Measurements from ENCODE around the gene G6PC1.
"Not testable (repeated sequence)": the region's sequence is repeated elsewhere in the genome, so short reads cannot be mapped to it uniquely, and the experiment has no call there.

Gene G6PC1

DNA sequence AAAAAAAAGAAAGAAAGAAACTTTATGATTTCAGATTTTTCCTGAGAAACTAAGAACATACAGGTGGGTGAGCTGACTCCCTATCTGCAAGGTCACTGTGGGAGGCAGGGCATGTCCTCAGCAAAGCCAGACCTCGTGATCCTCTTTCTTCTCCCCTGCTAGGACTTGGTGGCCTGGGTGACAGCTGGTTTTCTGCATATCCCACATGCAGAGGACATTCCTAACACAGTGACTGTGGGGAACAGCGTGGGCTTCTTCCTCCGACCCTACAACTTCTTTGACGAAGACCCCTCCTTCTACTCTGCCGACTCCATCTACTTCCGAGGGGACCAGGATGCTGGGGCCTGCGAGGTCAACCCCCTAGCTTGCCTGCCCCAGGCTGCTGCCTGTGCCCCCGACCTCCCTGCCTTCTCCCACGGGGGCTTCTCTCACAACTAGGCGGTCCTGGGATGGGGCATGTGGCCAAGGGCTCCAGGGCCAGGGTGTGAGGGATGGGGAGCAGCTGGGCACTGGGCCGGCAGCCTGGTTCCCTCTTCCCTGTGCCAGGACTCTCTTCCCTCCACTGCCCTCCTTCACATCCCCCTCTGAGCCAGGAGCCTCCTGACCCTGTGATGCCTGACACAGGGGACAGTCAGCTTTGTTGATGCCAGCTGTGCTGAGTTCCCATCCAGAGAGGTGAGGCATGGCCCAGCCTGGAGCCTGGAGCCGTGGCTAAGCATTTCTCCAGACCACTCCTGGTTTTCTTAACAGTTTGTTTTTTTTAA is 26.5 kb upstream of the G6PC1 start:
- not testable (repeated sequence) for DNase-seq

DNA sequence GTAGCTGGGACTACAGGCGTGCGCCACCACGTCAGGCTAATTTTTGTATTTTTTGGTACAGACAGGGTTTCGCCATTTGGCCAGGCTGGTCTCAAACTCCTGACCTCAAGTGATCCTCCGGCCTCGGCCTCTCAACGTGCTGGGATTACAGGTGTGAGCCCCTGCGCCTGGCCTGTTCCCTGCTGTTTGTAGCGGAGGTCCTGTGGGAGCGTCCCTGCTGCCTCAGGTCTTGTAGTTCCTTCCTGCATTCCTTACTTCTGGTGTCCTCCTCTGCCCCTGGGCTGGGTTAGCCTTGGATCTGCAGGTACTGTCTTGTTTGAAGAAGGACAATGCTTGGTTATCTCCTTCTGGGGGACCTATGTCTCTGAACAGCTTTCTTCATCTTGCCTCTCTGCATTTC is 23.6 kb upstream of the G6PC1 start:
- no peak for DNase-seq

DNA sequence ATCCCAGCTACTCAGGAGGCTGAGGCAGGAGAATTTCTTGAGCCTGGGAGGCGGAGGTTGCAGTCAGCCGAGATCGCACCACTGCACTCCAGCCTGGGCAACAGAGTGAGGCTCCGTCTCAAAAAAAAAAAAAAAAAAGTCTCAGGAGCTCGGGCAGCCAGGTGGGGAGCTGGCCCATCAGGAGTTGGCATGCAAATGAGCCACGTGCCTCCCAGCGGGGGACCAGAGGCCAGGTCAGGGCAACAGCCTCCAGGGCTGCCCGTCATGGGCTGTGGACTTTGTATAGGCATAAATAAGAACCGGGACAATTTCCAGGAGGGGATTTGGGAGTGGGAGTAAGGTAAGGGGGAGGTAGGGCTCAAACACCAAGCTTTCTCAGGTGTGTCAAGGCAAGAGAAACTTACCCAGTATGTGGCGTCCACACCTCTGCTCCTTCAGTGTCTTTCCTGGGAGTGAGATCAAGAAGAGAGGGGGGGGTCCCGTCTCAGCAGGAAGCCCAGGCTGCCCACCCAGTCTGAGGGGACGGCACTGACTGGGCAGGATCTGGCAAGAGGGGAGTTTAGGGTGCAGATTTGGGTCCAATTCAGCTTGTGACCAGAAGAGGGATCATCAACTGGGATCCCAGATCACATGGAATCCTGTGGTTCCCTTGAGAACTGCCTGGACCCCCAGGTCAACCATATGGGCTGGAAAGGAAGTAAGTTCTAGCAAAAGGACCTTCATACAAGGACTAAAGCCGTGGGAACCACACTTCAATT is 22.3 kb upstream of the G6PC1 start:
- peak; percentile 8 for DNase-seq

DNA sequence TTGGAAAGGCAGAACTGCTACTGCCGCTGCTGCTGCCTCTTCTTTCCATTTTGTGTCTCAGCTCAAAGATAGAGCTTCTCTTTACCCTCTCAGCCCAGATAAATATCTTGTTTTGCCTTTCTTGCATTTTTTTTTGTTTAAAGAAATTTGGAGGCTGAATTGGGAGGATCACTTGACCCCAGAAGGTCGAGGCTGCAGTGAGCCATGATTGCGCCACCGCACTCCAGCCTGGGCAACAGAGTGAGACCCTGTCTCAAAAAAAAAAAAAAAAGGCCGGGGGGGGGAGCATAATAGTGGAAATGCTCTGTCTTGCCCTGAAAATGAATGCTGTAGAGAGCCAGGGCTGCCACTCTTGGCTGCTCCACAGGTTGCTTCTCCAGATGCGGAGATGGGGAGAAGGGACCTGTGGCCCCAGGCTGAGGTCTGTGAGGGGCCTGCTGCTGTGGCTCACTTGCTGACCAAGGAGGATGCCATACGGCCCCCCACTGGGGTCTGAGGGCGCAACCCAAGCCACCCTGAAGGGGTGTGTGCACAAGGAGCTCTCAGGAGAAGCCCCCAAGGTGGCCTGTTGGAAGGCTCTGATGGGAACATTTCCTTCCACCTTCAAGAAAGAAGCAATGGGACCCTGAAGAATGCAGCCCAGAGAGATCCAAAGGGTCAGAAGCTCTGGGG is 21.5 kb upstream of the G6PC1 start:
- no peak for DNase-seq

DNA sequence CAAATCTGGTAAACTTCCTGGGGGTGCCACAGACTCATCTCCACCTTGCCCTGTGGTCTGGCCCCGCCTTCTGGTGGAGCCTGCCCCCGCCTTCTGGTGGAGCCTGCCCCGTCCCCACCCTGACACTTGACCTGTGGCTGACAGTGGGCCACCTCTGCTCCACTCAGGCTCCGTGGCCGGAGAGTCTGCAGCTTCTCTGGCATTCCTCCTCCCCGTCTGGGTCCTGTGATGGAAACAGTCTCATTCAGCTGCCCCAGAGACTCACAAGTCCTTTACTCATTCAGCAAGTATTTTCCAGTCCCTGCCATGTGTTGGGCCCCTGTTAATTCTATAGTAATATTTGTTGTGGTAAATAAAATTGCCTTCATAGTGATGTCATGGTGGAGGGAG is 21.0 kb upstream of the G6PC1 start:
- no peak for DNase-seq

DNA sequence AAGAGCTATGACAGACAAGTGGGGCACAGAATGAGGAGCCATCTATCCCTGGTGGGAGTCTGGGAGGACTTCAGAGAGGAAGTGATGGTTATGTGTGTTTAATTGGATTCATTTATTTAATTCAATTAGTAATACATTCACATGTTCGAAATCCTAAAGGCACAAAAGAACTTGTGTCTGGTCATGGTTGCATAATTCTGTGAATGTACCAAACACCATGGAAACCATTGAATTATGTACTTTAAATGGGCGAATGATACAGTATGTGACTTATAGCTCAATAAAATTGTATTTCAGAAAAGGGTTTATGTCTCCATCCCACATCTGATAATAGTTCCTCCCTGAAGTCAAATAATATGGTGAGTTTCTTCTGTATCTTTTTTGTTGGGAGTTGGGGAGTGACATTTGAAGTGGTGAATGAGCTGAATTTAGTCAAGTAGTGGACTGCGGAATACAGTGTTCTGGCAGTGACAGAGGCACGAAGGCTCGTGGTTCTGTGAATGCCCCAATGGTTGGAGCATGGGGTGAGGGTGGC is 19.8 kb upstream of the G6PC1 start:
- no peak for DNase-seq

DNA sequence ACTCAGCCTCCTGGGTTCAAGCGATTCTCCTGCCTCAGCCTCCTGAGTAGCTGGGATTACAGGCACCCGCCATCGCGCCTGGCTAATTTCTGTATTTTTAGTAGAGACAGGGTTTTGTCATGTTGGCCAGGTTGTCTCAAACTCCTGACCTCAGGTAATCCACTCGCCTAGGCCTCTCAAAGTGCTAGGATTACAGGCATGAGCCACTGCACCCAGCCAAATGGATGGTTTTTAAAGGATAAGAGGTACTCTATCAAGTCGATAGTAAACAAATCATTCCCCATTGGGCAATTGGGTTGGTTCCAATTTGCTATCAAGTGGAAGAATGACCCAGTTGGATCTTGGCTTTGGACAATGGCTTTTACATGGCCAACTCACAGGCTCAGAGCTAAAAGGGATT is 18.9 kb upstream of the G6PC1 start:
- not testable (repeated sequence) for DNase-seq

DNA sequence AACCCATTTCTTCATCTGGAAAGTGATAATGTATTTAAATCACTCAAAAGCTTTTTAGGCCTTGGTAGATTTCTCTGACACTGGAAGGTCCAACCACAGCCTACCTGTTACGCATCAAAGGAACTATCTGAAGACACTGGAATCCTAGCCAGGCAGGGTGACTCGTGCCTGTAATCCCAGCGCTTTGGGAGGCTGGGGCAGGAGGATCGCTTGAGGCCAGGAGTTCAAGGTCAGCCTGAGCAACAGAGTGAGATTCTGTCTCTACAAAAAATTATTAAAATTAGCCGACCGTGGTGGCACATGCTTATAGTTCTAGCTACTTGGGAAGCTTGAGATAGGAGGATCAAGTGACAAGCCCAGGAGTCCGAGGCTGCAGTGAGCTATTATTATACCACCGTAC is 18.4 kb upstream of the G6PC1 start:
- no peak for DNase-seq

DNA sequence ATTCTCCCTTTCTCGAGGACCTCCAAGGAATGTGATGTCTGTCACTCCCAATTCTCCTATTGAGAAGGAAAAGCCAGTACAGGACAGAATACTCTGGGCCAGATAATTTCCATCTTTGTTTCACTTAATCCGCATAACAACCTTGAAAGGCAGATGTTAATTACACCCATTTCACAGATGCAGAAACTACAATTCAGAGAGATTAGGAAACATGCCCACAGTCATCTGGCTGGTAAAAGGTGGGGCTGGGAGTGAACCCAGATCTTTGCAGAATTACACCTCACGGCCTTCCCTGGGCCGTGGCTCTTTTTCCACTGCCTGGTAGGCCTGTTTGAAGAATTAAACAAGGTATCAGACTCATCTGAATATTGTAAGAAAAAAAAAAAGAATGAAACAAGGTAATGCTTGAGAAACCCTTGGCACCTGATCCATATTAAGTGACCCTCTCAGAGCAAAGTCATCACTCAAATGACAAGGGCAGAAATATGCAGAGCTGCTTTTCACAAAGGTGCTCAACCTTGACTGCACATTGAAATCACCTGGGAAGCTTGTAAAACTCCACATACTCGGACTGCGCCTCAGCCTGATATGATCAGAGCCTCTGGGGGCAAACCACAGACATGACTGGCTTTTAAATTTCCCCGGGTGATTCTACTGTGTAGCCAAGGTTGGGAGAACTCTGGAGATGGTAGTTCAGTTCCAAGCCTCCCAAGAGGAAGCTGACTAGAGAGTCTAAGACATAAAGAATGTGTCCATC is 16.6 kb upstream of the G6PC1 start:
- DNase-seq = no peak

DNA sequence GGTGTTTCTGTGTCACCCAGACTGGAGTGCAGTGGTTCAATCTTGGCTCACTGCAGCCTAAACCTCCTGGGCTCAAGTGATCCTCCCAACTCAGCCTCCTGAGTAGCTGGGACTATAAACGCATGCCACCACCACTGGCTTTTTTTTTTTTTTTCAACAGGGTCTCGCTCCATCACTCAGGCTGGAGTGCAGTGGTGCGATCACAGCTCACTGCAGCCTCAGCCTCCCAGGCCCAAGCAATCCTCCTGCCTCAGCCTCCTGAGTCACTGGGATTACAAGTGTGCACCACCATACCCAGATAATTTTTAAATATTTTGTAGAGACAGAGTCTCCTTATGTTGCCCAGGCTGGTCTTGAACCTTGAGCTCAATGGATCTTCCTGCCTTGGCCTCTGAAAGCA is 14.8 kb upstream of the G6PC1 start:
- not testable (repeated sequence) for DNase-seq

DNA sequence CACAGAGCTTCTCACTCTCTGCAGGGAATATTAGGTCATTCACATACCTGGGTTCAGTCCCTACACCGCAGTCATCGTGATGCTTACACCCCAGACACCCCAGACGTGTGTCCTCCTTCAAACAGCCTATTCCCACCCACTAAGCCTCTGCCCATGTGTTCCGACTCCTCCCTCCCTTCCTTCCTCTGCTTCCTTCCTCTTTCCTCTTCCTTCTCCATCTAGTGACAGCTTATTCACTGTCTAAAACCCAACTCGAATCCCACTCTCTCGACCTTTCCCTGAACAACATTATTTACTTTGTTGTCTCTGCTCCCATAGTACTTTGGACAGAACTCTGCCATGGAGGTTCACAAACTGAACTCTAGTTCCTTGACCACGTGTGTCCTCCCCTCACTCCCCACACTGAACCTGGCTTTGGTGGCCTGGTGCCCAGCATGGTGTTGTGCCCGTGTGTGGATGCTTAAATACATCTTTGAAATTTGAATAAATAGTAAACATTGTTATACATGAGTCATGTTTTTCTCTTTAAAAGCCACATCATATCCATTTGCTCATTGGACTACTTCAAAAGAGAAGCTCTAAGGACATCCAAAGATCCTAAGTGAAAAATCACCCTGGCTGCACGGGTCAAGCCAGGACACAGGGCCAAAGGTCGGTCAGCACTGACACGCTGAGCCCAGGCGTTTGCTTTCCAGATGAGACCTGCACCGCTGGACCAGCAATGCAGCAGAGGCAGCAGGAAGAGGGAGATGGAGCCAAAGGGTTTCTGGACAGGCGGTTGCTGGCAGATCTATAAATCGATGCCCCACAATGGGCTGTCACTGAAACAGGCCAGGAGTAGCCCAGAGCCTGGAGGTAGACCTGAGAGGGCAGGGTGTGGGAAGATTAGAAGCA is 14.1 kb upstream of the G6PC1 start:
- no peak for DNase-seq

DNA sequence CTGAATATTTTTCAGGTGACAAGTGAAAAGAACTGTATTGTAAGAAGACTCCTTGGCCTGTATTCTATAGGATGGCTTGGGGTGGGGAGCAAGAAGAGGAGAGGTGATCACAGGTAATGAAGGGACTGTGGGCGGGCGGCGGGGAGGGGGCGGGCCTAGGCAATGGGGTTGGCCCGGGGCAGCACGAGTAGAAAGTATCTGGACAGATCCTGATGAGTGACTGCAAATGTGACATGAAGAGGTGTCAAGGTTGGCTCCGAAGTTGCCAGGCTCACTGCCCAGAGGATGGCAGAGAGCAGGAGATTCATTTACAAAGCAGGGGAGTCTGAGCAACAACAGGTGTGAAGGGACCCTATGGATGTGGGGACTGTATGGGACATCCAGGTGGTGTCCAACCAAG is 10.8 kb upstream of the G6PC1 start:
- no peak for DNase-seq

DNA sequence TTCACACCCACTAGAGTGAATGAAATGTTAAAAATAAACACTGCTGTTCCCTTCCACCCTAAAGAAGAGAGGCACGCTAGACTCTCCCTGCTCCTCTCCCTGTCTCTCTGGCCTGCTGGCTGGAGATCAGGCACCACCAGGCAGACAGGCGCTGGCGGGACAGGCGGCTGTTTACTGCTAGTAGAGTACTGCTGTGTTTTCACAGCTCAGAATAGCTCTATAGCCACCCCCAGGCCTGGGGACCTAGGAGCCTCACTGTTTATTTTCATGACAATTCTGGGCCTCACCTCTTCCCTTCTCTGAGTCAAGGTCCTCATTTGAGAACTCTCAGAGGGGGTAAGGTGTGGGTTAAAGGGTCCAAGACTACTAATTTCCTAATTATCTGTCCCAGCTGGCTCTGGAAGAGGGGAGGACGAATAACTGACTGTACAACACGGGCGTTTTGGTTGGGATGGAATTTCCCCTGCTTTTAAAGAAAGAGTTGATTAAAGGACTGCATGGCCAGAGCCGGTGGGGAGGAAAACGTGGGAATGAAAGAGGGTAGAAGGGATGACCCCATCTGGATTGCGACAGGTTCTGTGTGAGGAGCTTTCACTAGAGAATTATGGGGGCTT is 9.0 kb upstream of the G6PC1 start:
- DNase-seq = no peak

DNA sequence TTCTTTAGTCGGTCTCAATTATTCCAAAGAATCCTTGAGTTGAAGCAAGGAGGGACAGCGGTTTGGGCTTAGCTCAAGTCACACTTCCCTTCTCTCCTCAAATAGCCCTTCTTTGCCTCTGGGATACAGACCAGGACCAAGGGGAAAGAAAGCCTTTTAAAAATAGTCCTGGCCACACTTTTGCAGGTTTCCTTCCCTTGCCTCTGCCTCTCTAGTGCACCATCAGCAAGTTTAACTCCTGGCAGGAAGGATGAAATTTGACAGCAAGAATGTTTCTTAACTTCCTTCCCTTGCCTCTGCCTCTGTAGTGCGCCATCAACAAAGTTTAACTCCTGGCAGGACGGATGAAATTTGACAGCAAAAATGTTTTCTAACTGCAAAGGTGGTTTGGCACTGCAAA is 7.2 kb upstream of the G6PC1 start:
- DNase-seq = no peak

DNA sequence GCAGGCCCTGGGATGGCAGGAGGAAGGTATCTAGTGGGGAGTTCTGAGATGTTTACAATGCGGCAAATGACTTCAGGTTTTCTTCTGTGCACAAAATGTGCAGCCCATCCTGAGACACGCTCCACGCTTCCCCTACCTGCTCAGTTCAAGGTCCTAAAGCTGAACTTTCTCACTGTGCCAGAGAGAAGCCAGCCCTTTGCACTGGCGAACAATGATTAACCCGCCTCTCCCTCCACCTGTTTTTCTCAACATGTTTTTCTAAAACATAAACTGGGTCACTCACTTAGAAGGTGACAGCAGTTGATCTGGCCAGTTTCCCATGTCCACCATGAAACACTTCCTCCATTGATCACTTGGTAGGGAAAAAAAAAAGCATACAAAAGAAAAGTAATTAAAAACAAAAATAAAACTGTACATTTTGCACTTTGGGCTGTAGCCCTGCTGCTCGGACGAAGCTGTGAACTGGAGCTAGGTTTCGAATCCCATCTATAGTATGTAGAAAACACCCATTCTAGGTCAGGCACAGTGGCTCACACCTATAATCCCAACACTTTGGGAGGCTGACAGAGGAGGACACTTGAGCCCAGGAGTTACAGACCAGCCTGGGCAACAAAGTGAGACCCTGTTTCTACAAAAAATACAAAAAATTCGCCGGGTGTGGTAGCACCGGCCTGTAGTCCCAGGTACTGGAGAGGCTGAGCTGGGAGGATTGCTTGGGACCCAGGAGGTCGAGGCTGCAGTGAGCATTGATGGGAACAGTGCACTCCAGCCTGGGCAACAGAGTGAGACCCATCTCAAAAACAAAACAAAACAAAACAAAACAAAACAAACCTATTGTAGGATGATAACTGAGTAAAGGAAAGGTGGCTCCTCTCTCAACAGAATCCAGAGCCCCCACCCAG is 6.1 kb upstream of the G6PC1 start:
- no peak for DNase-seq

DNA sequence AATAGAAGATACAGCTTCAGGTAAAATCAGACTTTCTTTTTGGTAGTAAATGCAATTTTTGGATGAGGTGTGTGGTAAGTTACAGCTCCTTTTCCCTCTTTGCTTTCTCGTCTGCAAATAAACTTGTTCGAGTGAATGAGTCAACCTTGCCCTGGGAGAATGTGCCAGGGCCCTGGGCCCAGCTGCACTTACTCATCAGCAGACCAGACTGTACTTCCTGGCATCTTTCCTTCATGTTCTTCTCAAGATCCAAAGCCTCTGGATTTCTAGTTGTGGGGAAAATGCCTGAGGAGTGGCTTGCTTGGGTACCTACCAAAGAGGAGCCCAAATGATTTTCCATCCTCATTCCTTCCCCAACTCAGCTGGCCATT is 5.4 kb upstream of the G6PC1 start:
- no peak for DNase-seq

DNA sequence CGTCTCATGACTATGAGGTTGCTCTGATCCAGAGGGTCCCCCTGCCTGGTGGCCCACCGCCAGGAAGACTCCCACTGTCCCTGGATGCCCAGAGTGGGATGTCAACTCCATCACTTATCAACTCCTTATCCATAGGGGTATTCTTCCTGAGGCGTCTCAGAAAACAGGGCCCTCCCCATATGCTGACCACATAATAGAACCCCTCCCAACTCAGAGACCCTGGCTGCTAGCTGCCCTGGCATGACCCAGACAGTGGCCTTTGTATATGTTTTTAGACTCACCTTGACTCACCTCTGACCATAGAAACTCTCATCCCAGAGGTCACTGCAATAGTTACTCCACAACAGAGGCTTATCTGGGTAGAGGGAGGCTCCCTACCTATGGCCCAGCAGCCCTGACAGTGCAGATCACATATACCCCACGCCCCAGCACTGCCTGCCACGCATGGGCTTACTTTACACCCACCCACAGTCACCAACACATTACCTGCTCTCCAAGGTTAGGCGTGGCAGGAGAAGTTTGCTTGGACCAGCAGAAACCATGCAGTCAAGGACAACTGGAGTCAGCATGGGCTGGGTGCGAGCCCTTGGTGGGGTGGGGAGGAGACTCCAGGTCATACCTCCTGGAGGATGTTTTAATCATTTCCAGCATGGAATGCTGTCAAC is 2.3 kb upstream of the G6PC1 start:
- no peak for DNase-seq

DNA sequence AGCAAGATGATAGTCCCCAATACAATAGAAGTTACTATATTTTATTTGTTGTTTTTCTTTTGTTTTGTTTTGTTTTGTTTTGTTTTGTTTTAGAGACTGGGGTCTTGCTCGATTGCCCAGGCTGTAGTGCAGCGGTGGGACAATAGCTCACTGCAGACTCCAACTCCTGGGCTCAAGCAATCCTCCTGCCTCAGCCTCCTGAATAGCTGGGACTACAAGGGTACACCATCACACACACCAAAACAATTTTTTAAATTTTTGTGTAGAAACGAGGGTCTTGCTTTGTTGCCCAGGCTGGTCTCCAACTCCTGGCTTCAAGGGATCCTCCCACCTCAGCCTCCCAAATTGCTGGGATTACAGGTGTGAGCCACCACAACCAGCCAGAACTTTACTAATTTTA is 618 bp upstream of the G6PC1 start:
- DNase-seq = not testable (repeated sequence)

DNA sequence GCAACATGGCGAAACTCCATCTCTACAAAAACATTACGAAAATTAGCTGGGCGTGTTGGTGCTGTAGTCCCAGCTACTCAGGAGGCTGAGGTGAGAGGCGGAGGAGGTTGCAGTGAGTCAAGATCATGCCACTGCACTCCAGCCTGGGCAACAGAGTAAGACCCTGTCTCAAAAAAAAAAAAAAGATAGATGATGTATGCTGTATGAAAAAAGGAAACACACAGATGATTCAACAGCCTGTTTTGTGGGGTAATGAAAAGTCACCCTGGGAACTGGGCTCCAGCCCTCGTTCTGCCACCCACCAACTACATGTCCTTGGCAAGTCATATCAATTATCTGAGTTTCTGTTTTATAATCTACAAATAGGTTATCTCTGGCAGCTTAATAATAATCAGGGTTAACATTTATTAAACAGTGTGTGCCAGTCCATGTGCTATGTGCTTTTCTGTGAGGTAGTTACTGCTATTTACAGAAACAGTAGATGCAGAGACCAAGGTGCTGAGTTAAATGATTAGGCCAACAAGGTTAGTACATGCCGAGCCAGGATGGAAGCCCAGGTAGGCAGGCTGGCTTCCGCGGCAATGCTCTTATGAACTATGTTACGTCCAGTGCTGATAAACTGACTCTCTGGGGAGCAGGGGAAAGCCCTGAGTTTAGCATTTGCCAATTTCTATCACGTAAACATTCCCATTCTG is 1.1 kb downstream of the G6PC1 start:
- DNase-seq = no peak
